Thyroid gland (tissue), 4 donors: ENCODE data around the gene WDR75. TPM values are rescaled to one million over a fixed set of nuclear protein-coding genes. Genes with fewer than 3 reads are reported as not detected.

Source experiments
- DNase-seq, 2 donors: peaks; one replicate each; pipeline ENCODE4 v3.0.0-alpha.2; 2019
- H3K27ac ChIP-seq, 3 donors: fragments of 200-600 bp; sonication (generic); 1 replicate in 2 of 3; 2 replicates in 1 of 3; pipeline ENCODE4 v1.5.1; 2016 to 2019; ENCODE audit warnings: mild to moderate bottlenecking in 1 of 3, moderate library complexity in 1 of 3
- H3K27me3 ChIP-seq: fragments of 200-600 bp; sonication (generic); one replicate; pipeline ENCODE4 v1.5.1; 2019
- H3K36me3 ChIP-seq, 2 donors: fragments of 200-600 bp; sonication (generic); one replicate each; pipeline ENCODE4 v1.5.1; 2016 to 2019
- H3K4me1 ChIP-seq, 2 donors: fragments of 200-600 bp; sonication (generic); one replicate each; pipeline ENCODE4 v1.5.1; 2017 to 2019
- H3K4me3 ChIP-seq, 3 donors: fragments of 200-600 bp; sonication (generic); replicated peaks in 1 of 3; 1 replicate in 2 of 3; 2 replicates in 1 of 3; pipeline ENCODE4 v1.5.1; 2016; ENCODE audit warnings: mild to moderate bottlenecking in 1 of 3
- H3K9me3 ChIP-seq: fragments of 200-600 bp; sonication (generic); one replicate; pipeline ENCODE4 v1.5.1; 2017
- CTCF ChIP-seq, 6 experiments: fragments of 200-600 bp in 3 of 6; fragments of 450-650 bp in 3 of 6; sonication (generic) in 3 of 6; IDR thresholded peaks; one replicate each; pipeline ENCODE4 v1.5.1; 2016 to 2019; ENCODE audit warnings: antibody characterized with exemption in 6 of 6, mild to moderate bottlenecking in 2 of 6, inconsistent platforms in 1 of 6, moderate library complexity in 1 of 6
- POLR2A ChIP-seq, 2 donors: fragments of 450-650 bp; IDR thresholded peaks; one replicate each; pipeline ENCODE4 v1.6.1; 2017; ENCODE audit warnings: antibody characterized with exemption in 2 of 2, mild to moderate bottlenecking in 2 of 2, moderate library complexity in 1 of 2
- WGBS, 2 donors: methylation state at CpG; one replicate each; pipeline ENCODE4 v1.1.5; 2017; 5-methylcytosine and 5-hydroxymethylcytosine counted together
- intact Hi-C: fragments of 100-400 bp; cut with DNase I; formaldehyde crosslinking; loops from one replicate; pipeline ENCODE4 v1.15.1; 2023
- total RNA-seq, 4 donors: library from RNA; depleted of rRNA; stranded (reverse); fragments of >200 nt; gene quantifications; one replicate each; pipeline ENCODE4 v1.2.3, GENCODE V29; 2016

The WDR75 gene
- total RNA-seq, 4 donors from 2014 or later: 23.0 to 75.2 (median 35.3) TPM

- no peak for DNase-seq
- no peaks in the 10 kb centered on the region for H3K27me3 ChIP-seq
- intact Hi-C loops: no loop called here
- no peak overlapping the region for H3K4me3 ChIP-seq
- no peaks in the 10 kb centered on the region for H3K9me3 ChIP-seq
- TF ChIP-seq CTCF (IDR thresholded peaks at IDR 0.05) (no peak), POLR2A (IDR thresholded peaks at IDR 0.05) (no peak)
- H3K36me3 ChIP-seq: no peaks in the 10 kb centered on the region
- H3K27ac ChIP-seq: no peak overlapping the region
- 64 to 75% methylated on average over 1 of the region's 1 CpG for WGBS, 2 donors
- peaks cover 5 to 16% of the 10 kb centered on the region in 2 donors for H3K4me1 ChIP-seq
Measured at GRCh38 chr2:189437926-189438325, 3.3 kb upstream of the WDR75 start.

- Histone ChIP-seq H3K27me3 (no peaks in the 10 kb centered on the region), H3K4me3 (no peak overlapping the region), H3K9me3 (no peaks in the 10 kb centered on the region), H3K27ac (no peak overlapping the region), H3K36me3 (no peaks in the 10 kb centered on the region), H3K4me1 (peaks cover 9 to 16% of the 10 kb centered on the region in 2 donors)
- DNase-seq: no peak
- intact Hi-C loops: no loop called here
- TF ChIP-seq POLR2A (IDR thresholded peaks at IDR 0.05): no peak
- WGBS, 2 donors: 73 to 89% methylated on average over 1 of the region's 1 CpG
Measured at GRCh38 chr2:189439342-189439741, 1.9 kb upstream of the WDR75 start.

- peak overlapping the region; percentile 63 to 78 (median 68) for H3K4me3 ChIP-seq
- H3K36me3 ChIP-seq: no peaks in the 10 kb centered on the region
- 0% methylated on average over 8 of the region's 8 CpGs for WGBS, 2 donors
- no peaks in the 10 kb centered on the region for H3K27me3 ChIP-seq
- H3K27ac ChIP-seq: peak overlapping the region; percentile 89 to 97 (median 90)
- no peak for DNase-seq
- TF ChIP-seq CTCF (IDR thresholded peaks at IDR 0.05) (no peak), POLR2A (IDR thresholded peaks at IDR 0.05) (no peak)
- H3K9me3 ChIP-seq: no peaks in the 10 kb centered on the region
- H3K4me1 ChIP-seq: peaks cover 9 to 16% of the 10 kb centered on the region in 2 donors
- intact Hi-C loops: no loop called here
Measured at GRCh38 chr2:189440644-189440946, 679 bp upstream of the WDR75 start.

GRCh38 chr2:189441709-189442074, 418 bp downstream of the WDR75 start:
- DNase-seq: no peak
- Histone ChIP-seq H3K4me1 (peaks cover 9 to 16% of the 10 kb centered on the region in 2 donors), H3K4me3 (peak overlapping the region; percentile 63 to 70 (median 68)), H3K27ac (peak overlapping the region; percentile 89 to 97 (median 90)), H3K36me3 (no peaks in the 10 kb centered on the region), H3K9me3 (no peaks in the 10 kb centered on the region), H3K27me3 (no peaks in the 10 kb centered on the region)
- no peak for TF ChIP-seq CTCF (IDR thresholded peaks at IDR 0.05)
- TF ChIP-seq POLR2A (IDR thresholded peaks at IDR 0.05): no peak
- WGBS, 2 donors: 1 to 2% methylated on average over 6 to 10 of the region's 12 CpGs
- intact Hi-C loops: no loop called here

- no peaks in the 10 kb centered on the region for H3K27me3 ChIP-seq
- intact Hi-C loops: no loop called here
Measured at GRCh38 chr2:189442468-189442867, 1.2 kb downstream of the WDR75 start.

More at GRCh38 chr2:189442468-189442867, 1.2 kb downstream of the WDR75 start:
- peaks cover 9 to 16% of the 10 kb centered on the region in 2 donors for H3K4me1 ChIP-seq
- H3K4me3 ChIP-seq: peak overlapping the region in 1 of 3 donors; percentile 63
- no peaks in the 10 kb centered on the region for H3K9me3 ChIP-seq
- peak in 1 of 2 donors; percentile 5 for DNase-seq
- 80 to 88% methylated on average over 10 of the region's 10 CpGs for WGBS, 2 donors
- TF ChIP-seq POLR2A (IDR thresholded peaks at IDR 0.05) (no peak), CTCF (IDR thresholded peaks at IDR 0.05) (no peak)
- H3K36me3 ChIP-seq: no peaks in the 10 kb centered on the region
- H3K27ac ChIP-seq: no peak overlapping the region
